Loucy (cell line): ENCODE results near the gene CTNNA2.

ENCODE experiments used
- H2AFZ ChIP-seq: fragments of 200-600 bp; sonication (generic); 2 replicates; pipeline ENCODE4 v1.6.0; 2016; ENCODE audit warnings: antibody characterized with exemption, mild to moderate bottlenecking, low read length, moderate library complexity
- H3F3A ChIP-seq: fragments of 200-600 bp; 2 replicates; pipeline ENCODE4 v1.6.0; 2016; ENCODE audit warnings: antibody characterized with exemption, low read depth, mild to moderate bottlenecking
- H3K27me3 ChIP-seq: fragments of 200-600 bp; sonication (generic); 2 replicates; pipeline ENCODE4 v1.6.1; 2014; ENCODE audit warnings: low read length, mild to moderate bottlenecking; ENCODE audit not compliant: insufficient read depth, poor library complexity, severe bottlenecking
- H3K36me3 ChIP-seq: fragments of 200-600 bp; sonication (generic); 2 replicates; pipeline ENCODE4 v1.6.1; 2016; ENCODE audit warnings: low read length; ENCODE audit not compliant: insufficient read depth
- H3K4me1 ChIP-seq: fragments of 200-600 bp; sonication (generic); 2 replicates; pipeline ENCODE4 v1.5.1; 2014; ENCODE audit warnings: low read length, mild to moderate bottlenecking; ENCODE audit not compliant: insufficient read depth, poor library complexity, severe bottlenecking
- H3K4me2 ChIP-seq: fragments of 200-600 bp; sonication (generic); 2 replicates; pipeline ENCODE4 v1.6.0; 2014; ENCODE audit warnings: antibody characterized with exemption, low read length, low read depth, mild to moderate bottlenecking; ENCODE audit not compliant: poor library complexity, severe bottlenecking
- H3K4me3 ChIP-seq: fragments of 200-600 bp; sonication (generic); 2 replicates; pipeline ENCODE4 v1.5.1; 2014; ENCODE audit warnings: low read length, mild to moderate bottlenecking, mixed read lengths; ENCODE audit not compliant: poor library complexity, severe bottlenecking
- H3K79me2 ChIP-seq: fragments of 200-600 bp; sonication (generic); 2 replicates; pipeline ENCODE4 v1.6.1; 2014; ENCODE audit warnings: low read length; ENCODE audit not compliant: insufficient read depth
- H3K9ac ChIP-seq: fragments of 200-600 bp; sonication (generic); 2 replicates; pipeline ENCODE4 v1.6.0; 2014; ENCODE audit warnings: mild to moderate bottlenecking, low read depth, low read length, moderate library complexity; ENCODE audit not compliant: poor library complexity, severe bottlenecking
- H3K9me2 ChIP-seq: fragments of 200-600 bp; sonication (generic); replicated peaks from 2 replicates; pipeline ENCODE4 v1.6.1; 2016; ENCODE audit warnings: low read depth, low read length, mixed read lengths
- H3K9me3 ChIP-seq: fragments of 200-600 bp; sonication (generic); 2 replicates; pipeline ENCODE4 v1.6.1; 2014; ENCODE audit warnings: mild to moderate bottlenecking, antibody characterized with exemption, low read length, low read depth; ENCODE audit not compliant: insufficient read depth
- H4K20me1 ChIP-seq: fragments of 200-600 bp; sonication (generic); 2 replicates; pipeline ENCODE4 v1.6.0; 2014; ENCODE audit warnings: antibody characterized with exemption, low read length, mild to moderate bottlenecking; ENCODE audit not compliant: insufficient read depth, poor library complexity, severe bottlenecking
- CTCF ChIP-seq: fragments of 200-600 bp; sonication (generic); conservative IDR thresholded peaks from 2 replicates; pipeline ENCODE4 v1.5.1; 2014; ENCODE audit warnings: mild to moderate bottlenecking, antibody characterized with exemption, low read length
- EZH2phosphoT487 ChIP-seq: fragments of 200-600 bp; IDR thresholded peaks from 2 replicates; pipeline ENCODE4 v1.6.1; 2018; ENCODE audit warnings: antibody characterized with exemption, mild to moderate bottlenecking, moderate library complexity, borderline replicate concordance

CTNNA2 gene

DNA sequence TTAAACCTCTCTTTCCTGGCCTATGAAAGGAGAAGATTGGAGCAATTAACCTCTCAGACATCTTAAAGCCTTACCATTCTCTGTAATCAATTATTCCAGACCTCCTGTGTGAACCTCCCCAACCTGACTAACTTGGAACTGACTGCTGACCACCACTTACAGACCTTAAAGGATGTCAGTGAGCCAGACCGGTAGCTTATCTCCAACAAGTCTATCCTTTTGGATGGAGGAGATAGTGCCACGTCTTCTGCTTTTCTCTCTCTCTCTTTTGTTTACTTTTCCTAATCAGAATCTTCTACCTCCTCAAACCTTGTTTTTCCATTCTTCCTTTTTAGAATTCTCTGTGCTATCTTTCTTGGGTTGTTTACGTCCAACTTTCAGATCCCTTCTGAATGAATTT lies 734.5 kb downstream of the CTNNA2 start:
- no peak overlapping the region for H3K9ac ChIP-seq
- no peaks in the 10 kb centered on the region for H3K36me3 ChIP-seq
- TF ChIP-seq CTCF (no peak), EZH2phosphoT487 (no peak)
- H3K9me3 ChIP-seq, result no peaks in the 10 kb centered on the region
- no peaks in the 10 kb centered on the region for H4K20me1 ChIP-seq
- no peaks in the 10 kb centered on the region for H3F3A ChIP-seq
- H3K4me2 ChIP-seq, result no peak overlapping the region
- no peaks in the 10 kb centered on the region for H3K4me1 ChIP-seq
- H3K9me2 ChIP-seq, result no peaks in the 10 kb centered on the region
- no peak overlapping the region for H2AFZ ChIP-seq
- H3K79me2 ChIP-seq, result no peaks in the 10 kb centered on the region
- no peaks in the 10 kb centered on the region for H3K27me3 ChIP-seq
- H3K4me3 ChIP-seq, result no peak overlapping the region

DNA sequence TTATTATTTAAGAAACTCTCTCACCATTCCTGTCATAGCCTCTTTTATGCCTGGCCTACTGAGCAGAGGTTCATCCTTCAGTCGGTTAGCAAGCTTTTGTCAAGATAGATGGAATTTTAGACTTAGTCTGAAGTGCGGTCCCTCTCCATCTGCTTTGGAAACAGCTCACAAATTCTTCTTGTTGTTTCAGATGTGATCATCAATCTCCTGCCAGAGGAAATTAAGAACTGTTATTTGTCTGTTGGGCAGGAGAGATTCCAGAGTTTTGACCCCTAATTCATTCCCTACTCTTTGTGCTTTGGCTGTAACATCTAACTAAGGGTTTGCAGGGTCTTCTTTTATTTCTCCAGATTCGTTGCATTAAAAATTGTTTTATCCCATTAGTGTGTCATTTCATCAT lies 735.3 kb downstream of the CTNNA2 start:
- Histone ChIP-seq H3K4me2 (no peak overlapping the region), H3F3A (no peaks in the 10 kb centered on the region), H3K79me2 (no peaks in the 10 kb centered on the region), H4K20me1 (no peaks in the 10 kb centered on the region), H2AFZ (no peak overlapping the region), H3K4me3 (no peak overlapping the region), H3K9me3 (no peaks in the 10 kb centered on the region), H3K36me3 (no peaks in the 10 kb centered on the region), H3K27me3 (no peaks in the 10 kb centered on the region), H3K9ac (no peak overlapping the region), H3K9me2 (no peaks in the 10 kb centered on the region), H3K4me1 (no peaks in the 10 kb centered on the region)
- TF ChIP-seq EZH2phosphoT487, result no peak
- TF ChIP-seq CTCF, result no peak

GRCh38 chr2:80252294-80252986 lies 739.6 kb downstream of the CTNNA2 start:
- TF ChIP-seq EZH2phosphoT487, result no peak
- TF ChIP-seq CTCF, result no peak
- H3K4me1 ChIP-seq, result no peaks in the 10 kb centered on the region
- no peaks in the 10 kb centered on the region for H3K36me3 ChIP-seq
- no peak overlapping the region for H3K4me2 ChIP-seq
- no peak overlapping the region for H2AFZ ChIP-seq
- no peaks in the 10 kb centered on the region for H3K79me2 ChIP-seq
- no peak overlapping the region for H3K4me3 ChIP-seq
- no peaks in the 10 kb centered on the region for H3K9me3 ChIP-seq
- no peak overlapping the region for H3K9ac ChIP-seq
- no peaks in the 10 kb centered on the region for H4K20me1 ChIP-seq
- H3K27me3 ChIP-seq, result no peaks in the 10 kb centered on the region
- no peaks in the 10 kb centered on the region for H3F3A ChIP-seq
- no peaks in the 10 kb centered on the region for H3K9me2 ChIP-seq
